ENCODE measurements around the gene BLOC1S5. TPM values are rescaled to one million over a fixed set of nuclear protein-coding genes. Genes with fewer than 3 reads are reported as not detected.

The BLOC1S5 gene
- total and polyA plus RNA-seq, 2 donors (not counting 3 experiments of a cell fraction or from before 2014, with no cell fraction given): 3.9 to 19.1 TPM

- no peaks in the 10 kb centered on the region for H3K79me2 ChIP-seq (ENCODE audit: control insufficient read depth, insufficient read depth, low read length)
Measured at GRCh38 chr6:7993952-7994351, 70.2 kb downstream of the BLOC1S5 start.

More at GRCh38 chr6:7993952-7994351, 70.2 kb downstream of the BLOC1S5 start:
- intact Hi-C loops (cut with micrococcal nuclease): loop anchor here (2.0 to 5.0 kb wide), 2 partner anchors 41 to 63 kb away; no protein-coding TSS in a partner anchor
- FAIRE-seq: no peak
- no peaks in the 10 kb centered on the region for H3K9me1 ChIP-seq (replicated peaks; ENCODE audit: control insufficient read depth, extremely low read depth, insufficient read depth, low read length)
- peak overlapping the region; percentile 99 for H3K27ac ChIP-seq (ENCODE audit: insufficient read depth, low read depth, low read length)
- H3K27me3 ChIP-seq (ENCODE audit: control insufficient read depth in 2 of 2, insufficient read depth in 2 of 2, low read length in 2 of 2): no peaks in the 10 kb centered on the region
- no peak overlapping the region for H3K4me3 ChIP-seq (replicated peaks in 1 of 3; ENCODE audit: insufficient read depth in 1 of 3, low read depth in 1 of 3, low read length in 3 of 3)
- no peaks in the 10 kb centered on the region for H3K9me3 ChIP-seq (replicated peaks; ENCODE audit: control insufficient read depth, insufficient read depth, low read length)
- H2AFZ ChIP-seq (ENCODE audit: low read depth, low read length): no peak overlapping the region
- CTCF ChIA-PET: interaction anchor here (1.3 kb wide), 1 partner anchor 12 kb away, joined by 3 read pairs; no protein-coding TSS in a partner anchor
- H3K36me3 ChIP-seq (ENCODE audit: control insufficient read depth in 2 of 2, extremely low read depth in 1 of 2, insufficient read depth in 2 of 2, low read length in 2 of 2): no peaks in the 10 kb centered on the region
- TF ChIP-seq FOS (IDR thresholded peaks at IDR 0.05; ENCODE audit: borderline replicate concordance, insufficient read depth, low read length): no peak
- TF ChIP-seq POLR2AphosphoS5 (IDR thresholded peaks at IDR 0.05; ENCODE audit: insufficient read depth, low read depth, low read length): no peak
- TF ChIP-seq CTCF (IDR thresholded peaks at IDR 0.05; ENCODE audit: extremely low read depth in 1 of 2, insufficient read depth in 1 of 2, low read depth in 1 of 2, low read length in 2 of 2): no peak
- no peak for TF ChIP-seq POLR2A (IDR thresholded peaks at IDR 0.05; ENCODE audit: low read depth, low read length)
- TF ChIP-seq MAX (IDR thresholded peaks at IDR 0.05; ENCODE audit: insufficient read depth, insufficient read length): no peak
- no peak for TF ChIP-seq JUN (IDR thresholded peaks at IDR 0.05; ENCODE audit: borderline replicate concordance, insufficient read depth, insufficient read length, low read depth)
- TF ChIP-seq MYC (IDR thresholded peaks at IDR 0.05; ENCODE audit: low read depth, low read length): no peak
- no peak for TF ChIP-seq EZH2 (IDR thresholded peaks at IDR 0.05; ENCODE audit: borderline replicate concordance, low read depth, low read length, severe bottlenecking)
- no peak for TF ChIP-seq GATA2 (IDR thresholded peaks at IDR 0.05; ENCODE audit: insufficient read depth, insufficient read length, low read depth, low read length)
- H3K4me1 ChIP-seq (ENCODE audit: control insufficient read depth, extremely low read depth, insufficient read depth, low read length): peaks cover 66% of the 10 kb centered on the region
- H3K9ac ChIP-seq (replicated peaks; ENCODE audit: extremely low read depth, insufficient read depth, low read length): no peak overlapping the region
- H4K20me1 ChIP-seq (replicated peaks; ENCODE audit: control insufficient read depth, extremely low read depth, insufficient read depth, low read length): no peaks in the 10 kb centered on the region
- no peak overlapping the region for H3K4me2 ChIP-seq (ENCODE audit: insufficient read depth, low read length)
- BruUV-seq (replicated peaks): no TSS peak
- no peak for DNase-seq (ENCODE audit: low read depth, low spot score)
- POLR2A ChIA-PET: no interaction called here
- dilution Hi-C loops (cut with MboI; ENCODE audit: extremely low pct_ligation_motif_present, low sequenced_read_pairs): no loop called here

Data from endothelial cell of umbilical vein (primary cell).